Upper lobe of left lung (tissue), 6 donors: Measurements from ENCODE around the gene PCYT2. TPM values are rescaled to one million over a fixed set of nuclear protein-coding genes. Genes with fewer than 3 reads are reported as not detected.
"Not testable (repeated sequence)": the region's sequence is repeated elsewhere in the genome, so short reads cannot be mapped to it uniquely, and the experiment has no call there.

ENCODE experiments used
- ATAC-seq, 2 donors: fragments of 200-7000 bp; cut with Tn5 transposase; one replicate each; pipeline ENCODE4 v1.9.1; 2022; ENCODE audit warnings: mild to moderate bottlenecking in 2 of 2, moderate library complexity in 2 of 2; ENCODE audit not compliant: low FRiP score in 2 of 2
- DNase-seq, 2 donors: peaks; one replicate each; pipeline ENCODE4 v3.0.0-alpha.2; 2019 to 2020
- H3K27ac ChIP-seq, 4 donors: fragments of 200-600 bp; sonication (generic); one replicate each; pipeline ENCODE4 v1.5.1; 2016 to 2019
- H3K27me3 ChIP-seq, 4 donors: fragments of 200-600 bp; sonication (generic); one replicate each; pipeline ENCODE4 v1.5.1; 2017 to 2019
- H3K36me3 ChIP-seq, 4 donors: fragments of 200-600 bp; sonication (generic); one replicate each; pipeline ENCODE4 v1.5.1; 2016 to 2019
- H3K4me1 ChIP-seq, 4 donors: fragments of 200-600 bp; sonication (generic); one replicate each; pipeline ENCODE4 v1.5.1; 2018 to 2019
- H3K4me3 ChIP-seq, 4 donors: fragments of 200-600 bp; sonication (generic); one replicate each; pipeline ENCODE4 v1.5.1; 2017 to 2019; ENCODE audit warnings: mild to moderate bottlenecking in 2 of 4, moderate library complexity in 1 of 4
- H3K9me3 ChIP-seq, 4 donors: fragments of 200-600 bp; sonication (generic); one replicate each; pipeline ENCODE4 v1.5.1; 2018 to 2019
- CTCF ChIP-seq, 6 experiments: fragments of 450-650 bp in 4 of 6; fragments of 200-600 bp in 2 of 6; sonication (generic) in 2 of 6; IDR thresholded peaks; one replicate each; pipeline ENCODE4 v1.5.1; 2016 to 2019; ENCODE audit warnings: antibody characterized with exemption in 6 of 6
- EP300 ChIP-seq, 4 donors: sonication (generic); formaldehyde crosslinking; IDR thresholded peaks; one replicate each; pipeline ENCODE4 v1.5.1; 2017; ENCODE audit warnings: antibody characterized with exemption in 4 of 4, control low read depth in 2 of 4
- POLR2A ChIP-seq, 4 donors: fragments of 450-650 bp; IDR thresholded peaks; one replicate each; pipeline ENCODE4 v1.5.1; 2016 to 2017; ENCODE audit warnings: antibody characterized with exemption in 4 of 4, mild to moderate bottlenecking in 2 of 4
- POLR2AphosphoS5 ChIP-seq, 2 donors: sonication (generic); formaldehyde crosslinking; IDR thresholded peaks; one replicate each; pipeline ENCODE4 v1.5.1; 2017; ENCODE audit warnings: antibody characterized with exemption in 2 of 2
- WGBS, 2 donors: methylation state at CpG; one replicate each; pipeline ENCODE4 v1.1.5; 2017 to 2018; 5-methylcytosine and 5-hydroxymethylcytosine counted together
- total RNA-seq, 6 donors: library from RNA; depleted of rRNA in 4 of 6; stranded (reverse); fragments of >200 nt in 4 of 6; gene quantifications; one replicate each; pipeline versions ENCODE4 v1.1.0 to v1.2.1, GENCODE V29; 2016 to 2021
- donor health status: DM: no; HTN: no; CAD: no; lungs with moderate emphysema.
- donor health status: DM: no; HTN: yes; CAD: no; lungs with severe emphysema.

The PCYT2 gene
- total RNA-seq, 6 donors from 2014 or later = 29.1 to 63.1 (median 52.2) TPM

- DNase-seq (peak in 1 of 2 donors; percentile 57), ATAC-seq (no peak)
- Histone ChIP-seq H3K9me3 (no peaks in the 10 kb centered on the region), H3K36me3 (peaks cover 8 to 39% (median 24%) of the 10 kb centered on the region in 4 donors), H3K27ac (peak overlapping the region; percentile 15 to 99 (median 42)), H3K4me1 (peaks cover 48 to 90% (median 62%) of the 10 kb centered on the region in 4 donors), H3K27me3 (no peaks in the 10 kb centered on the region), H3K4me3 (no peak overlapping the region)
- TF ChIP-seq POLR2A (IDR thresholded peaks at IDR 0.05) (no peak), CTCF (IDR thresholded peaks at IDR 0.05) (no peak), POLR2AphosphoS5 (IDR thresholded peaks at IDR 0.05) (no peak), EP300 (IDR thresholded peaks at IDR 0.05) (no peak)
- WGBS, 2 donors = 76 to 79% methylated on average over 12 to 31 of the region's 33 CpGs
Measured at GRCh38 chr17:81920612-81921536, 9.7 kb upstream of the PCYT2 start.

GRCh38 chr17:81918832-81919545 lies 7.8 kb upstream of the PCYT2 start:
- TF ChIP-seq POLR2A (IDR thresholded peaks at IDR 0.05) = no peak
- TF ChIP-seq EP300 (IDR thresholded peaks at IDR 0.05) = no peak
- no peak for TF ChIP-seq CTCF (IDR thresholded peaks at IDR 0.05)
- no peak for TF ChIP-seq POLR2AphosphoS5 (IDR thresholded peaks at IDR 0.05)
- Histone ChIP-seq H3K27me3 (no peaks in the 10 kb centered on the region), H3K4me3 (no peak overlapping the region), H3K27ac (peak overlapping the region in 2 of 4 donors; percentile 81 to 87), H3K9me3 (no peaks in the 10 kb centered on the region), H3K36me3 (peaks cover 13 to 57% (median 42%) of the 10 kb centered on the region in 4 donors), H3K4me1 (peaks cover 29 to 76% (median 44%) of the 10 kb centered on the region in 4 donors)
- 69 to 88% methylated on average over 10 to 15 of the region's 15 CpGs for WGBS, 2 donors
- peak in 1 of 2 donors; percentile 74 for DNase-seq
- no peak for ATAC-seq

GRCh38 chr17:81918333-81918669 lies 7.1 kb upstream of the PCYT2 start:
- H3K27ac ChIP-seq = peak overlapping the region; percentile 49 to 87 (median 78)
- peak; percentile 2 to 10 for ATAC-seq
- H3K36me3 ChIP-seq = peaks cover 17 to 64% (median 49%) of the 10 kb centered on the region in 4 donors
- H3K4me3 ChIP-seq = peak overlapping the region in 3 of 4 donors; percentile 95 to 98 (median 96)
- peaks cover 22 to 70% (median 37%) of the 10 kb centered on the region in 4 donors for H3K4me1 ChIP-seq
- 27 to 35% methylated on average over 3 to 9 of the region's 9 CpGs for WGBS, 2 donors
- H3K9me3 ChIP-seq, H3K27me3 ChIP-seq, DNase-seq: not testable (repeated sequence)

GRCh38 chr17:81917565-81918332 lies 6.5 kb upstream of the PCYT2 start, which contains the start of gene SIRT7:
SIRT7 (minus strand) TSS chr17:81918176; CDS start chr17:81918131, 45 bp downstream.
- TF ChIP-seq CTCF (IDR thresholded peaks at IDR 0.05) (no peak), POLR2A (IDR thresholded peaks at IDR 0.05) (peak in 3 of 4 donors; percentile 44 to 88 (median 58)), POLR2AphosphoS5 (IDR thresholded peaks at IDR 0.05) (peak; percentile 73 to 74)
- H3K27ac ChIP-seq = peak within 1 kb of the TSS; percentile 49 to 87 (median 78)

More at GRCh38 chr17:81917565-81918332, 6.5 kb upstream of the PCYT2 start, which contains the start of gene SIRT7:
- H3K4me3 ChIP-seq = peak within 1 kb of the TSS; percentile 74 to 98 (median 96)
- DNase-seq = peak; percentile 70 to 96
- ATAC-seq = peak; percentile 61 to 86
- H3K27me3 ChIP-seq = no peaks in the 10 kb centered on the region
- peaks cover 17 to 64% (median 31%) of the 10 kb centered on the region in 4 donors for H3K4me1 ChIP-seq
- WGBS, 2 donors = 0 to 2% methylated on average over 18 to 58 of the region's 94 CpGs
- peaks cover 17 to 67% (median 53%) of the 10 kb centered on the region in 4 donors for H3K36me3 ChIP-seq
- no peaks in the 10 kb centered on the region for H3K9me3 ChIP-seq
